ENCODE data around the gene SNAPC3.
"Not testable (repeated sequence)": the region's sequence is repeated elsewhere in the genome, so short reads cannot be mapped to it uniquely, and the experiment has no call there.

Gene SNAPC3

DNA sequence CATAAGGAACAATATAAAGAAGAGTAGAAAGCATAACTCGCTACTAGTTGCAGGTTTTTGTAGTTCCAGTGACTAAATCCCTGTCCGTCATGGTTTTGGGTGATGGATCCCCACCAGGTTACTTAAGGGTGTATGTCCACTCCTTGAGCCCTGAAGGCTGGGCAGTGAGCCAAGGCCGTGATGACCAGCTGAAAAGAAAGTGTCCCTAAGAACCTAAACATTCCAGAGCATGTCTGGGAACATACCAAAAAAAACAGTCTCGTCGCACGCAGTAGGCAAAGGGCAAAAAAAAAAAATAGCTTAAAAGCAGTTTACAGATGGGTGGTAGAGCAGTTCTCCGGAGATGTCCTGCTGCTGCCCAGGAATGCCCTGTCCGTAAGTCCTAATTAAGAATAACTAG, 21.4 kb upstream of the SNAPC3 start:
- no peaks in the 10 kb centered on the region for H3K36me3 Mint-ChIP-seq
- no peak for DNase-seq

DNA sequence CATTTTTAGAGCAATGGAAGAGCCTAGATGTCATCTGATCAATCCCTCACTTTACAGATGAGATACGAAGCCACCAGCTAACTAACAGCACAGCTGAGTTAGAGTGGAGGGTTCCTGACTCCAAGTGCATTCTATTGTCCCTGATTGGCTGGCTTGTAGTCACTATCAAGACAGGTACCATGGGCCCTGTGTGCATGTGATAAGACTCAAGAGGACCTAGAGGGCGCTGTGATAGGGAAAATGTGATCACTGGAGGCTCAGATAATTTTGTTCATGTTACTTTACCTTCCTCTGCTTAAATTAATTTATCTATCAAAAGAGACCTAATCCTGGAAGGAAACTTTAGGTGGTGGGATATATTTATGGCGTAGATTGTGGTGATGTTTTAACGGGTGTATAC, 19.5 kb upstream of the SNAPC3 start:
- Mint-ChIP-seq H3K36me3 (no peaks in the 10 kb centered on the region), H3K27me3 (no peaks in the 10 kb centered on the region), H3K27ac (no peak overlapping the region), H3K4me1 (no peaks in the 10 kb centered on the region), H3K4me3 (no peak overlapping the region), H3K9me3 (peaks cover 12% of the 10 kb centered on the region)
- no peak for DNase-seq
- CTCF ChIA-PET: interaction anchor here (1.0 kb wide), 1 partner anchor 179 kb away, joined by 3 read pairs; no protein-coding TSS in a partner anchor

More for the DNA sequence above, 21.4 kb upstream of the SNAPC3 start:
- Mint-ChIP-seq H3K4me3 (no peak overlapping the region), H3K27ac (no peak overlapping the region), H3K9me3 (peaks cover 12% of the 10 kb centered on the region), H3K27me3 (no peaks in the 10 kb centered on the region), H3K4me1 (no peaks in the 10 kb centered on the region)
- CTCF ChIA-PET: interaction anchor here (1.1 kb wide), 1 partner anchor 12 kb away, joined by 3 read pairs; no protein-coding TSS in a partner anchor

DNA sequence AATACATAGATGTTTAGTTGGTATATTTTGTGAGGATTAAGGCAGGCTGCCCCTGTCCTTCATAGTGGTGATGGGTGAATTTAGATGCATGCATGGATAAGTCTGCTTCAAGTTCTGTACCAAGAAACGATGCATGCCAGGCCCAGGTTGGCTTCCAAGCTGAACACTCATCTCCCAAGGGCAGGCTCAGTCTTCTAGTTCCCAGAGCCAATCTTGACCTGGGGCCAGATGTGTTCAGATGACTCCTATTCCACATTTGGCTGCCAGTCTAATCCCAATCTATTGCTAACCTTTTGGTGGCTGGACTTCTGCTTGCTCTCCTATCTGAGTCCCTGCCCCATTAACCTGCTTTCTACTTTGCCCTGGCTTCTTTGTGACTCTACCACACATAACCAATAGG, 18.5 kb upstream of the SNAPC3 start:
- no peak overlapping the region for H3K4me3 Mint-ChIP-seq
- H3K27me3 Mint-ChIP-seq: peaks cover 5% of the 10 kb centered on the region
- H3K4me1 Mint-ChIP-seq: no peaks in the 10 kb centered on the region
- no peak for DNase-seq
- no peaks in the 10 kb centered on the region for H3K36me3 Mint-ChIP-seq
- CTCF ChIA-PET: no interaction called here
- H3K27ac Mint-ChIP-seq: no peak overlapping the region
- H3K9me3 Mint-ChIP-seq: peaks cover 12% of the 10 kb centered on the region

DNA sequence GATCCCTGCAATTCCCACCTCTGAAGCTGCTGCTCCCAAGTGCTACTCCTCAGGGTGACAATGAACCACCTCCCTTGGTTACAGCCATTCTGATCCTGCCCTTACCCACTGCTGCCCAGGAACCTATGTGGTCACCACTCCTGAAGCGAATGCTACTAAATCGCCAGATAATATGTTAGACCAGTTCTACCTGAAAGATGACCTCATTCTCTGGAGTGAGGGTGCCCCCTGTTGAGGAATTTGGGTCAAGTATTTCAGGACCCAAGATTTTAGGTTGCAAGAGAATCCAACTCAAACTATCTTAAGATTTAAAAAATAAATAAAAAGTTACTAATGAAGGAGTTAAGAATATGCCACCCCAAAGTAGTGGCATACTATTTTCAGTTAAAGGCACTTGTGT, 5.8 kb upstream of the SNAPC3 start:
- no peaks in the 10 kb centered on the region for H3K36me3 Mint-ChIP-seq
- H3K27me3 Mint-ChIP-seq: peaks cover 25% of the 10 kb centered on the region
- H3K4me3 Mint-ChIP-seq: no peak overlapping the region
- H3K27ac Mint-ChIP-seq: no peak overlapping the region
- H3K4me1 Mint-ChIP-seq: peaks cover 6% of the 10 kb centered on the region
- H3K9me3 Mint-ChIP-seq: no peaks in the 10 kb centered on the region
- CTCF ChIA-PET: interaction anchor here (0.9 to 2.4 kb wide), 8 partner anchors 8 to 207 kb away, joined by 3 to 14 read pairs (median 4); no protein-coding TSS in a partner anchor
- peak; percentile 60 for DNase-seq

DNA sequence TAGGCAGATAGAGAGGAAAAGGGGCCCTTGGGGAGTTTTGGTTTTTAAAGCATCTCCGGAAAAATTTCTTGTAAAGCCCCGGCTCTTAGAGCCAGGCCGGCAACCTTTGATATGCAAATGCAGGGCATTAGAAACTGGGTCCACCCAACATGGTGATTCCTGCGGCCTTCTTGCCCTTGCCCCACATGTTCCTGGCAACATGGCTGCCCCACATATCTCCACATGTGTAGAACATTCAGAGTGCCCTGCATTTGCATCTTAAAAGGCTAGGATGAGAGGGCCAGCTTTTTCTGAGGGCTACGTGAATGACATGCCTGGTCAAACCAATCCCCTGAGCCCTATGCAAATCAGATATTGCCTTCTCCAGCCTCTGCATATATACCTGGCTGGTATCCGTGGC, 5.0 kb upstream of the SNAPC3 start:
- Mint-ChIP-seq H3K9me3 (no peaks in the 10 kb centered on the region), H3K4me3 (no peak overlapping the region), H3K36me3 (no peaks in the 10 kb centered on the region), H3K27ac (no peak overlapping the region), H3K4me1 (peaks cover 13% of the 10 kb centered on the region), H3K27me3 (peaks cover 29% of the 10 kb centered on the region)
- CTCF ChIA-PET: interaction anchor here (1.4 kb wide), 1 partner anchor 140 kb away, joined by 5 read pairs; no protein-coding TSS in a partner anchor
- no peak for DNase-seq

DNA sequence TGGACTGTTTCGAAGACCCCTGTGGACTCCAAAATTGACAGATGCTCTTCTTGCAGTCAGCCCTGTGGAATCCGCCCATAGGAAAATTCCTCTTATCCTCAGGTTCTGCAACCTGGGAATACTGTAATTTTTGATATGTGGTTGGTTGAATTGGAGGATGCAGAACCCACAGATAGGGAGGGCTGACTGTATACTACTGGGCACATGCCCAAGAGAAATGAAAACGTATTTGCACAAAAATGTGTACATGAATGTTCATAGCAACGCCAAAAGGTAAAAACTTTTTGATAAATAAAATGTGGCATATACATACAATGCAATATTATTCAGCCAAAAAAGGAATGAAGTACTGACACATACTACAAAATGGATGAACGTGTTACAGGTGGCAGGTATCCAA, 1.9 kb upstream of the SNAPC3 start:
- H3K27ac Mint-ChIP-seq: no peak overlapping the region
- peaks cover 18% of the 10 kb centered on the region for H3K36me3 Mint-ChIP-seq

DNA sequence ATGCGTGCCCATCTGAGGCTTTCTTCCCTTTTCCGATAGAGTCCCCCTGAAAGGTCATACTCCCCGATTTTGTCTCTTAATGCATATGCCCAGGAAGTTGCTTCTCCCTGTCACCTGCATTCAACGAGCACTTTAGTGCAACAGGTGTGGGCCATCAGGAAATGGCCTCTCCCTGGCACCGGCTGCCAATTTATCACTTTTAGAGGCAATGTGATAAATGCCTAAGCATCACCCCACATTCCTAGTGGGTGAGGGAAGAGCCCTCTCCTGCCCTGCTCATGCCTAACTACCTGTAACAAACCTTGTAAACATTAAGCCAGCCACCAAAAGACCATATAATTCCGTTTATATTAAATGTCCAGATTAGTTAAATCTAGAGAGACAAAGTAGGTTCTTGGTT, 1.1 kb upstream of the SNAPC3 start:
- CTCF ChIA-PET: interaction anchor here (2.9 kb wide), 1 partner anchor 111 kb away, joined by 8 read pairs; no protein-coding TSS in a partner anchor
- H3K9me3 Mint-ChIP-seq: no peaks in the 10 kb centered on the region
- H3K4me3 Mint-ChIP-seq: no peak overlapping the region
- H3K36me3 Mint-ChIP-seq: peaks cover 22% of the 10 kb centered on the region
- no peak for DNase-seq
- H3K4me1 Mint-ChIP-seq: peaks cover 38% of the 10 kb centered on the region
- H3K27me3 Mint-ChIP-seq: peaks cover 29% of the 10 kb centered on the region
- no peak overlapping the region for H3K27ac Mint-ChIP-seq

More for the DNA sequence above, 1.9 kb upstream of the SNAPC3 start:
- Mint-ChIP-seq H3K9me3 (no peaks in the 10 kb centered on the region), H3K27me3 (peaks cover 29% of the 10 kb centered on the region), H3K4me1 (peaks cover 33% of the 10 kb centered on the region), H3K4me3 (no peak overlapping the region)
- CTCF ChIA-PET: no interaction called here
- DNase-seq: no peak

DNA sequence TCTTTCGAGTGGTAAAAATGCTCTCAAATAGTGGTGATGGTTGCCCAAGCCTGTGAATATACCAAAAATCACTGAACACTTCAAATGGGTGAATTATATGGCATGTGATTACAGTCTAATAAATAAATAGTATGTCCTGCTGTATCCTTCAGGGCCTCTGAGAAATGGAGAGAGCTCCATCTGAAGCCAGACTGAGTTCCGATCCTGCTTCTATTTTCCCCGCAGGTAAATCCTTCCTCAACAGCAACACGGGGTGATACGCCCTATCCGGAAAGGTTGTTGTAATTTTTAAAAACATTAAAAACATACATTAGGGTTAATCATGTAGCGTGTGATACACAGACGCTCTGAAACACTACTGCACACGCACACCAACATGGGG, 695 bp upstream of the SNAPC3 start:
- no peaks in the 10 kb centered on the region for H3K9me3 Mint-ChIP-seq
- peaks cover 29% of the 10 kb centered on the region for H3K27me3 Mint-ChIP-seq
- H3K27ac Mint-ChIP-seq: peak overlapping the region; percentile 92
- peaks cover 22% of the 10 kb centered on the region for H3K36me3 Mint-ChIP-seq
- H3K4me3 Mint-ChIP-seq: peak overlapping the region; percentile 95
- CTCF ChIA-PET: interaction anchor here (0.5 to 2.9 kb wide), 3 partner anchors 111 to 213 kb away, joined by 3 to 8 read pairs (median 6); no protein-coding TSS in a partner anchor
- DNase-seq: no peak
- peaks cover 42% of the 10 kb centered on the region for H3K4me1 Mint-ChIP-seq

DNA sequence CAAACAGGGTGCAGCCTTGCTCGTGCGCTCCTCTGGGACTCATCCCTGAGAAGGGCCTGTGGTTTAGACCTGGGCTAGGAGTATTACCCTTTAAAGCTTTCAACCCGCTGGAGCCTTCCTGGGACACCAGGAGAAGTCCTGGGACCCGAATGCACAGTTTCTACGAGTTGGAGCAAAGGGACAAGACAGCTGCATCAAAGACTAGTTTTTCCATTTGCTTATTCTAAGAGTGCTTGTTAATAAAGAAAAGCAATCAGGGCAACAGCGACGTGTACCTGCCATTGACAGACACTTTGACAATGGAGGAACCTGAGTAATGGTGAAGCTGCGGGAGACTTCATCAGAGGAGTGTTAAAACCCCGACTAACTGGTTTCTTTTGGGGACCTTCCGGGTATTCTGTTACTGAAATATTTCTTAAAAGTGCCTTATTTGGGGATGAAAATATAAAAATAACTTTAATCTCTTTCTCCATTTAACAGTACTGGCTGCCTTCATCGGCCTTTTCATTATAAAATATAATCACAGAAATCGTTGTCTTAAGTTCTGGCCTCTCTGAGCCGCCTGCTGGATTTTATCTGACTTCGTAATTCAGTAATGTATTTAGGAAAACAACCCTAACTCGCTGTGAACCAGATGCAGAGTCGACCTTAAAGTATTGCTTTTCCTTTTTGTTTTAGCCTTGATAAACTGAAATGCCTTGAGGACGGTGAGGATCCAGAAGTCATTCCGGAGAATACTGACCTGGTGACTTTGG, 732 bp downstream of the SNAPC3 start:
- Mint-ChIP-seq H3K36me3 (peaks cover 28% of the 10 kb centered on the region), H3K4me3 (peak overlapping the region; percentile 95), H3K9me3 (no peaks in the 10 kb centered on the region), H3K27ac (peak overlapping the region; percentile 92), H3K27me3 (peaks cover 29% of the 10 kb centered on the region), H3K4me1 (peaks cover 50% of the 10 kb centered on the region)
- CTCF ChIA-PET: interaction anchor here (1.0 to 2.9 kb wide), 5 partner anchors 9 to 183 kb away, joined by 3 to 9 read pairs (median 3); partner anchors contain the start of gene TTC39B
- DNase-seq: peak; percentile 29

DNA sequence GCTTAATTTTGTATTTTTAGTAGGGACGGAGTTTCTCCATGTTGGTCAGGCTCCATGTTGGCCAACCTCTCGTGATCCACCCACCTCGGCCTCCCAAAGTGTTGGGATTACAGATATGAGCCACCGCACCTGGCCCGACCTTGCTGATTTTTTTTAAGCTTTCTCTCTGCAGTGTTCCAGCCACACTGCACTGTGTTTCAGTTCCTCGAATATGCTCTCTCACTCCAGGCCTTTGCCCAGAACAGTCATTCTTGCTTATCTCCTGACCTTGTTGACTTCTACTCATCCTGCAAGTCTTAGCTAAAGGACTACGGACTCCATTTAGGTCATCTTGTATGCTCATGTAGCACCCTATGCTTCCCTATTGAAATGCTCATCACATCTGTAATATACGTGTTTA, 3.3 kb downstream of the SNAPC3 start:
- no peak overlapping the region for H3K4me3 Mint-ChIP-seq

DNA sequence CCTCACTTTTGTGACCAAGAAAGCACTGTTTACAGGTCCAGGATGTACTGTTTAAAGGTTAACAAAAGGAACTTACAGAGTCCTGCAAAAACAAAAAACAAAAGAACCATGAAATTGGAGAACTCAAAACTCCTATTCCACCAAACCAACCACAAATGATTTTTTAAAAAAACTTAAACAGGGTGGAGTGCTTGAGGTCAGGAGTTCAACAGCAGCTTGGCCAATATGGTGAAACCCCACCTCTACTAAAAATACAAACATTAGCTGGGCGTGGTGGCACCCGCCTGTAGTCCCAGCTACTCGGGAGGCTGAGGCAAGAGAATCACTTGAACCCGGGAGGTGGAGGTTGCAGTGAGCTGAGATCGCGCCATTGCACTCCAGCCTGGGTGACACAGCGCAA, 5.0 kb downstream of the SNAPC3 start:
- H3K9me3 Mint-ChIP-seq, H3K27ac Mint-ChIP-seq, CTCF ChIA-PET, DNase-seq, H3K4me3 Mint-ChIP-seq, H3K27me3 Mint-ChIP-seq: not testable (repeated sequence)
- Mint-ChIP-seq H3K4me1 (peaks cover 54% of the 10 kb centered on the region), H3K36me3 (peaks cover 47% of the 10 kb centered on the region)

More for the DNA sequence above, 3.3 kb downstream of the SNAPC3 start:
- H3K9me3 Mint-ChIP-seq: no peaks in the 10 kb centered on the region
- H3K27me3 Mint-ChIP-seq: peaks cover 15% of the 10 kb centered on the region
- DNase-seq: no peak
- peaks cover 42% of the 10 kb centered on the region for H3K36me3 Mint-ChIP-seq
- no peak overlapping the region for H3K27ac Mint-ChIP-seq
- peaks cover 63% of the 10 kb centered on the region for H3K4me1 Mint-ChIP-seq
- CTCF ChIA-PET: no interaction called here

DNA sequence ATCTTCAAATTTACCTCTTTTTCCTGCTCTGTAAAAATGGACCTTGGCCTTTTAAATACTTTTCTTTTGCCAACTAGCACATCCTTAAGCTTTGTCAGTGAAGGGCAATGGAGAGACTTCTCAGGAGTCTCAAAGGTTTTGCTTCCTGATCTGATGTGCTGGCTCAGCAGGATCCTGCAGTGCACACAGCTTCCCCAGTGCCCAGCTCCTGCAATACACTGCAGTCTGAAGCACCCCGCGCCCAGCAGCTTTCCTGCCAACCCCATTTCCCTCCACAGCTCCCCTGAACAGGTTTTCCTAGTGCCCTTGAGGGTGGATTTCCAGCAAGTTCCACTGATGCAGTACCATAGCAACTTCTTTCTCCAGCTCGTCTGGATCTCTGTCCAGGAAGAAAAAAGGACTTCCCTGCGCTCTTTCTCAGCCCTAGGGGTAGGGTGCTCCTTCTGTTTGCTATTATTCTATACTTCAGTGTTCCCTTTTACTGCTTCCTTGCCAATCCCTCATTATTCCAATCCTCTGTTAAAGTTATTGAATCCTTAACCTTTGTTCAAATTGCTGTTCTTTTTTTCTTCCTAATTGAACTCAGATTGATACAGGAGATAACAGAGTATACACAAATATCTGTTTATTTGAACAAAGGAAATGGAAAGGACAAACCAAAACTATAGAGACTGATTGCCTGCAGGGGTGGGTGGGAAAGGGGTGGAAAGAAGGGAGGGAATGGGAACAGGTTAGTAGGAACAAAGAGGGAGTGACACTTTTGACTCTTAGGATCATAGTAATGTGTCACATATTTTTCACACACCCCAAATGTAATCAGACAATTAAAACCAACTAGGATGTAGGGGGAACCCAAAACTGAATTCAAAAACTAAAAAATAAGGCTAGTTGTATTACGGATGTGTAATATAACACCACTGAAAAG, 8.5 kb downstream of the SNAPC3 start:
- H3K27ac Mint-ChIP-seq: no peak overlapping the region
- H3K4me3 Mint-ChIP-seq: no peak overlapping the region
- peaks cover 53% of the 10 kb centered on the region for H3K36me3 Mint-ChIP-seq
- DNase-seq: no peak
- CTCF ChIA-PET: interaction anchor here (1.0 to 1.4 kb wide), 3 partner anchors 8 to 77 kb away, joined by 3 read pairs; partner anchors contain the start of gene SNAPC3
- H3K4me1 Mint-ChIP-seq: peaks cover 33% of the 10 kb centered on the region
- H3K27me3 Mint-ChIP-seq: no peaks in the 10 kb centered on the region
- H3K9me3 Mint-ChIP-seq: no peaks in the 10 kb centered on the region

DNA sequence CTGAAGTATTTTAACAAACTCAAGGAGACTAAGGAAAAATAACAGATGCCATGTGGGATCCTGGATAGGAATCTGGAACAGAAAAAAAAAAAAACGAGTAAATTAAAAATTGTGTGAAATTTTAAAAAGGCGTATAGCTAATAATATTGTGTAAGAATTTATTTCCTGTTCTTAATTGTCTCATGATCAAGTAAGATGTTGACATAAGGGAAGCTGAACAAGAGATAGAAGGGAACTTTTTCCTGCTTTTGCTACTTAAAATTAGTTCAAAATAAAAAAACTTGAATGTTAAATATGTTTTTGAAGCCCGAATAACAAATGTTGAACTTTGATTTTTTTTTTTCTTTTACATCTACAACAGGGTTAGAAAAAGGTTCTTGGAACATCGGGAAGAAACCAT, 10.5 kb downstream of the SNAPC3 start:
- H3K27ac Mint-ChIP-seq: no peak overlapping the region
- no peak for DNase-seq
- H3K9me3 Mint-ChIP-seq: no peaks in the 10 kb centered on the region
- CTCF ChIA-PET: interaction anchor here (0.6 kb wide), 1 partner anchor 99 kb away, joined by 3 read pairs; no protein-coding TSS in a partner anchor
- peaks cover 23% of the 10 kb centered on the region for H3K4me1 Mint-ChIP-seq
- H3K4me3 Mint-ChIP-seq: no peak overlapping the region
- no peaks in the 10 kb centered on the region for H3K27me3 Mint-ChIP-seq
- peaks cover 57% of the 10 kb centered on the region for H3K36me3 Mint-ChIP-seq

DNA sequence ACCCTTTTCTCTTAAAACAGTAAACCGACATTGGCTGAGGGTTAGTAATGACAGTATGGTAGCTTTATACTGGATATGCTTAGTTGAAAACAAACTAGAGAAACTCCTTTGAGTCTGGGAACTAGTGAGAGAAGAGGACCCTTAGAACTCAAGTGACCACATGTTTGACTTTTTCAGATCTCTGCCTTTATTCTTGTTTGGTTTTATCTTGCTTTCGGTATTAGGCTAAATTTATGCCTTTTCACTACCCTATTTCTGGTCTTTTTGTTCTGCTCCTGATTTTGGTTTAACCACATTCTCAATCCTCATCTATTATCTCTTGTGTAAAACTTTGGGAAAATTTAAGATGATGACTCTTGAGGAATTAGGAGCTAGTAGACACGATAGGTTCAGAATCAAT, 11.0 kb downstream of the SNAPC3 start:
- Mint-ChIP-seq H3K27me3 (no peaks in the 10 kb centered on the region), H3K36me3 (peaks cover 58% of the 10 kb centered on the region), H3K9me3 (no peaks in the 10 kb centered on the region), H3K4me1 (peaks cover 21% of the 10 kb centered on the region), H3K4me3 (no peak overlapping the region), H3K27ac (no peak overlapping the region)
- no peak for DNase-seq
- CTCF ChIA-PET: interaction anchor here (0.6 kb wide), 1 partner anchor 99 kb away, joined by 3 read pairs; no protein-coding TSS in a partner anchor
